Psoas muscle (tissue), 8 donors: ENCODE measurements around the gene ST6GALNAC3. TPM values are rescaled to one million over a fixed set of nuclear protein-coding genes. Genes with fewer than 3 reads are reported as not detected.

Source experiments
- ATAC-seq, 4 donors: fragments of 200-7000 bp; cut with Tn5 transposase; one replicate each; pipeline ENCODE4 v1.9.1; 2020; ENCODE audit warnings: moderate library complexity in 3 of 4, mild to moderate bottlenecking in 2 of 4
- DNase-seq, 2 donors: peaks; one replicate each; pipeline ENCODE4 v3.0.0-alpha.2; 2020
- H3K27ac ChIP-seq: fragments of 200-600 bp; one replicate; pipeline ENCODE4 v1.8.0; 2022
- H3K27me3 ChIP-seq, 3 donors: fragments of 200-600 bp in 1 of 3; one replicate each; pipeline versions ENCODE4 v1.6.1 to v1.8.0; 2013 to 2022; ENCODE audit warnings: low read length in 2 of 3, mild to moderate bottlenecking in 2 of 3, moderate library complexity in 1 of 3; ENCODE audit not compliant: insufficient read depth in 3 of 3
- H3K36me3 ChIP-seq, 2 donors: fragments of 200-600 bp in 1 of 2; one replicate each; pipeline versions ENCODE4 v1.6.1 to v1.8.0; 2013 to 2022; ENCODE audit warnings: low read depth in 1 of 2, mild to moderate bottlenecking in 1 of 2, moderate library complexity in 1 of 2; ENCODE audit not compliant: insufficient read depth in 1 of 2
- H3K4me1 ChIP-seq: fragments of 200-600 bp; one replicate; pipeline ENCODE4 v1.8.0; 2022
- H3K4me3 ChIP-seq: fragments of 200-600 bp; one replicate; pipeline ENCODE4 v1.8.0; 2022; ENCODE audit warnings: mild to moderate bottlenecking
- H3K9me3 ChIP-seq: fragments of 200-600 bp; one replicate; pipeline ENCODE4 v1.8.0; 2022
- WGBS, 3 donors: extraction: QIAGEN DNeasy Blood & Tissue Kit; methylation state at CpG; one replicate each; pipeline versions ENCODE4 v1.1.6 to v1.1.7; 2013; 5-methylcytosine and 5-hydroxymethylcytosine counted together
- intact Hi-C, 2 donors: fragments of 100-400 bp; cut with DNase I; formaldehyde crosslinking; loops; one replicate each; pipeline versions ENCODE4 v1.11.0 to v1.14.2; 2022
- polyA plus RNA-seq, 3 donors: library from polyadenylated mRNA; stranded (reverse); fragments of 200-250 nt; gene quantifications; one replicate each; pipeline ENCODE4 v1.2.3, GENCODE V29; 2013
- total RNA-seq, 4 donors: library from RNA; stranded (reverse); fragmentation: NEBNext Ultra II Directional in 2 of 4; extraction: Animal tissue kit (Norgen Biotek cat#: 25700) in 2 of 4; gene quantifications; one replicate each; pipeline versions ENCODE4 v1.2.1 to v1.2.4, GENCODE V29; 2021 to 2023
- TF ChIP-seq, protein P1 (sequence below): fragments of 200-600 bp; IDR thresholded peaks from one replicate; pipeline ENCODE4 v1.8.0; 2022; ENCODE audit warnings: antibody characterized with exemption
- donor health status: healthy with polysubstance abuse.
- donor health status: DM: no; HTN: no; CAD: no; lungs with moderate emphysema.
- donor health status: Bipolar disorder and iron deficiency.
- donor health status: healthy.
- donor health status: DM: yes; HTN: yes; CAD: no.
- donor health status: DM: no; HTN: no; CAD: no.
- donor health status: DM: no; HTN: no; CAD: no.
- donor health status: DM: yes; HTN: yes; CAD: no.

The ST6GALNAC3 gene
- total and polyA plus RNA-seq, 7 donors: 1.3 to 5.4 (median 2.3) TPM

DNA sequence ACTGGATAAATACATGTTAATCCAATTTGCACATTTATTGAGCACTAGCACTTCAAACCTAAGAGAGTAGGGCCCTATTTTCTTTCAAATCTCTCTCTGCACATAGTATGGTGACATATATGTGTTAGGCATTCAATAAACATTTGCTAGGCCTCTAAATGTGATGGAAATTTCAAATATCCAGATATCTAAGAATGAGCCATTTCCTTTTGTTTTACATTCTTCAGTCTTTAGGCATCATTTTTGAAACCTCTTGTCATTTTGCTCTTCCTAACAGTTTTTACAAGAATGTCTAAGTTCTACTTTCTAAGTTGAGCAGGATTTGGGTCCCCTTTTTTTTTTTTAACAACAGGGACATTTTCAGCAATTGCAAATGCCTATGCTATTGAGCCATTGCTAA is 397.0 kb downstream of the ST6GALNAC3 start:
- no peaks in the 10 kb centered on the region for H3K27me3 ChIP-seq
- TF ChIP-seq, protein P1, sequence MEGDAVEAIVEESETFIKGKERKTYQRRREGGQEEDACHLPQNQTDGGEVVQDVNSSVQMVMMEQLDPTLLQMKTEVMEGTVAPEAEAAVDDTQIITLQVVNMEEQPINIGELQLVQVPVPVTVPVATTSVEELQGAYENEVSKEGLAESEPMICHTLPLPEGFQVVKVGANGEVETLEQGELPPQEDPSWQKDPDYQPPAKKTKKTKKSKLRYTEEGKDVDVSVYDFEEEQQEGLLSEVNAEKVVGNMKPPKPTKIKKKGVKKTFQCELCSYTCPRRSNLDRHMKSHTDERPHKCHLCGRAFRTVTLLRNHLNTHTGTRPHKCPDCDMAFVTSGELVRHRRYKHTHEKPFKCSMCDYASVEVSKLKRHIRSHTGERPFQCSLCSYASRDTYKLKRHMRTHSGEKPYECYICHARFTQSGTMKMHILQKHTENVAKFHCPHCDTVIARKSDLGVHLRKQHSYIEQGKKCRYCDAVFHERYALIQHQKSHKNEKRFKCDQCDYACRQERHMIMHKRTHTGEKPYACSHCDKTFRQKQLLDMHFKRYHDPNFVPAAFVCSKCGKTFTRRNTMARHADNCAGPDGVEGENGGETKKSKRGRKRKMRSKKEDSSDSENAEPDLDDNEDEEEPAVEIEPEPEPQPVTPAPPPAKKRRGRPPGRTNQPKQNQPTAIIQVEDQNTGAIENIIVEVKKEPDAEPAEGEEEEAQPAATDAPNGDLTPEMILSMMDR: no peak
- no peaks in the 10 kb centered on the region for H3K9me3 ChIP-seq
- no peak overlapping the region for H3K4me3 ChIP-seq
- DNase-seq: no peak
- no peaks in the 10 kb centered on the region for H3K36me3 ChIP-seq
- no peak for ATAC-seq
- H3K4me1 ChIP-seq: no peaks in the 10 kb centered on the region
- intact Hi-C loops: no loop called here
- no peak overlapping the region for H3K27ac ChIP-seq

DNA sequence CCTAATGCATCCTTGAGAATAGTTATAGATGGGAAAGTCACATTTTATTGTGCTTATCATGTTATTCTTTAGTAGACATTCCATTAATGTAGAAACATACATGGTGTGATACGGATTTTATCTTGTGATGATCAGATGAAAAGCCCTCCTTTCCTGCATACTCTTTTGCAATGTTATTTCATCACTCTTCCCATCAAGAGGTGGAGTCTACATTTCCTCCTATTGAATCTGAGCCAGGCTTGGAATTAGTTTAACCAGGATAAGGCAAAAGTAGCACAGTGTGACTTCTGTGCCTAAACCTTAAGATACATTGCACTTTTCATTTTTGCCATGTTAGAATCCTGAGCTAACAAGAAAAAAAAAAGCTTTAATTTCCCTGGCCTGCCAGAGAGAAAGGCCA is 399.0 kb downstream of the ST6GALNAC3 start:
- Histone ChIP-seq H3K4me1 (no peaks in the 10 kb centered on the region), H3K27me3 (no peaks in the 10 kb centered on the region), H3K9me3 (no peaks in the 10 kb centered on the region), H3K36me3 (no peaks in the 10 kb centered on the region), H3K27ac (no peak overlapping the region), H3K4me3 (no peak overlapping the region)
- no peak for ATAC-seq
- WGBS, 3 donors: 68 to 90% (median 71%) methylated on average over 1 of the region's 1 CpG
- DNase-seq: no peak
- intact Hi-C loops: no loop called here
- TF ChIP-seq, protein P1: no peak

DNA sequence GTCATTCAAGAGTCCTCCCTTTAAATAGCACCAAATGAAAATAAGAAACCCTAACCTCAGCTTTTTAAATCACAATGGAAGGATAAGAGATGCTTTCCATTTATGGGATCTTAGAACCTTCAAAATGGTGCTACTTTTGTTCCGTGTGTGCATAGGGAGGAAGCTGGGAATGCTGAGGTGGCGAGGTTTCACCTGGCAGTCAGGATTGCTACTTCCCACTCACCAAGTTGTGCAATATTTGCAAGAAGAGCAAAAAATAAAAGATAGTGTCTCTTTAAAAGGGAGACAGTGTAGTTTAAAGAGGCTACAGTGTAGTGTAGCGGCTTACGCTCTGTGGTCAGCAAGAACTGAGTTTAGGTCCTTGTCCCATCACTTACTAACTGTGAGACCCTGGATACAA is 400.4 kb downstream of the ST6GALNAC3 start:
- no peak for ATAC-seq
- Histone ChIP-seq H3K27ac (no peak overlapping the region), H3K27me3 (no peaks in the 10 kb centered on the region), H3K9me3 (no peaks in the 10 kb centered on the region), H3K4me1 (no peaks in the 10 kb centered on the region), H3K36me3 (no peaks in the 10 kb centered on the region), H3K4me3 (no peak overlapping the region)
- intact Hi-C loops: no loop called here
- TF ChIP-seq, protein P1: no peak
- DNase-seq: no peak
- 75 to 85% (median 75%) methylated on average over 4 of the region's 4 CpGs for WGBS, 3 donors

DNA sequence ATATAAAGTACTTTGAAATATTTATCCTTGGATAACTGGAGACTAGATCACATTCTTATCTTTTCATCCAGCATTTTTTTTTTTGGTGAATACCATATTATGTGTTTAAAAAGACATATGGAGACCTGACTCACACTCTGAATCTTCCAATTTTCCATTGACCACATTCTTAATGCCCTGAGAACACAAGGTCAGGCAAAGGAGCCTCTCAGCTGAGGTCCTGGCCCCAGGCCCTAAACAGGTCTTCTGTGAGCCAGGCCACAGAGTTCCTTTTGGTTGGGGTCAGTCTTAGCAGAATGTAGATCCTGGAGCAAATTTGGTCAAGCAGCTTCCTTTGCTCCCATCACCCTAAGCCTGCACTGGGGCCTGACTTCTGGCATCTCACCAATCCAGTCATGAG is 402.6 kb downstream of the ST6GALNAC3 start:
- Histone ChIP-seq H3K4me3 (no peak overlapping the region), H3K9me3 (no peaks in the 10 kb centered on the region), H3K36me3 (no peaks in the 10 kb centered on the region), H3K4me1 (no peaks in the 10 kb centered on the region), H3K27ac (no peak overlapping the region), H3K27me3 (no peaks in the 10 kb centered on the region)
- no peak for ATAC-seq
- intact Hi-C loops: no loop called here
- TF ChIP-seq, protein P1: no peak
- no peak for DNase-seq

DNA sequence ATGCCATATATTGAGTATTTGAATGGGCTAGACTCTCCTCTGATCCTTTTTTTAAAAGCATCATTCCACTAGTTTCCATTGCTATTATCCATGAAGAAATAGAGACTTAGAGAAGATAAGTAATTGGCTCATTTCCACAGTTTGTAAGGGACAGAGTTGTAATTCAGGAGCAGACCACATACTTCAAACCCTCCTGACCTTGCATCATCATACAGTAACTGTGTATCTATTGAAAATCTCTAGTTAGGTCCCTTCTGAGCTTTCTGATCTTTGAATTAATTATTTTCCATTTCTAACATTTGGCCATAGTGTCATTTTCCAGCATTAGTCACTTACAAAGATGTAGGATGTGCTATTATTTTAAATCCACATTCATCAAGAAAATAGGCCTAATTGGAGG is 406.3 kb downstream of the ST6GALNAC3 start:
- intact Hi-C loops: no loop called here
- H3K4me3 ChIP-seq: no peak overlapping the region
- no peak overlapping the region for H3K27ac ChIP-seq
- no peaks in the 10 kb centered on the region for H3K4me1 ChIP-seq
- ATAC-seq (no peak), DNase-seq (no peak)
- H3K27me3 ChIP-seq: no peaks in the 10 kb centered on the region
- no peaks in the 10 kb centered on the region for H3K36me3 ChIP-seq
- TF ChIP-seq, protein P1: no peak
- no peaks in the 10 kb centered on the region for H3K9me3 ChIP-seq
